GM23338 (cell line): Measurements from ENCODE around the gene BRD3. TPM values are rescaled to one million over a fixed set of nuclear protein-coding genes. Genes with fewer than 3 reads are reported as not detected.

Source experiments
- ATAC-seq: fragments of 200-7000 bp; cut with Tn5 transposase; 3 replicates; pipeline ENCODE4 v1.9.1; 2020
- DNase-seq: peaks from one replicate; pipeline ENCODE4 v3.0.0-alpha.2; 2015; ENCODE audit warnings: low spot score
- H2AFZ ChIP-seq: fragments of 200-600 bp; sonication (generic); 2 replicates; pipeline ENCODE4 v1.8.0; 2016; ENCODE audit warnings: antibody characterized with exemption, mild to moderate bottlenecking, moderate library complexity
- H3F3A ChIP-seq: fragments of 200-600 bp; sonication (generic); replicated peaks from 2 replicates; pipeline ENCODE4 v1.8.0; 2017; ENCODE audit warnings: antibody characterized with exemption, mixed run types, low read depth
- H3K27ac ChIP-seq: fragments of 200-600 bp; sonication (generic); 2 replicates; pipeline ENCODE4 v1.6.1; 2016; ENCODE audit warnings: low read depth
- H3K27me3 ChIP-seq: fragments of 200-600 bp; sonication (generic); 2 replicates; pipeline ENCODE4 v1.8.0; 2016; ENCODE audit warnings: mild to moderate bottlenecking, mixed run types, moderate library complexity; ENCODE audit not compliant: insufficient read depth
- H3K36me3 ChIP-seq: fragments of 200-600 bp; sonication (generic); 2 replicates; pipeline ENCODE4 v1.8.0; 2016; ENCODE audit warnings: mild to moderate bottlenecking; ENCODE audit not compliant: insufficient read depth
- H3K4me1 ChIP-seq: fragments of 200-600 bp; sonication (generic); 2 replicates; pipeline ENCODE4 v1.8.0; 2016; ENCODE audit warnings: mild to moderate bottlenecking, moderate library complexity; ENCODE audit not compliant: insufficient read depth
- H3K4me2 ChIP-seq: fragments of 200-600 bp; sonication (generic); 2 replicates; pipeline ENCODE4 v1.7.1; 2017; ENCODE audit warnings: mixed run types
- H3K4me3 ChIP-seq: fragments of 200-600 bp; sonication (generic); 2 replicates; pipeline ENCODE4 v1.6.1; 2016; ENCODE audit warnings: mixed run types
- H3K79me2 ChIP-seq: fragments of 200-600 bp; sonication (generic); replicated peaks from 2 replicates; pipeline ENCODE4 v1.8.0; 2017; ENCODE audit warnings: mild to moderate bottlenecking; ENCODE audit not compliant: insufficient read depth
- H3K9me2 ChIP-seq: fragments of 200-600 bp; sonication (generic); 2 replicates; pipeline ENCODE4 v1.8.0; 2017; ENCODE audit not compliant: insufficient read depth
- H4K20me1 ChIP-seq: fragments of 200-600 bp; sonication (generic); replicated peaks from 2 replicates; pipeline ENCODE4 v1.8.0; 2017; ENCODE audit warnings: mild to moderate bottlenecking; ENCODE audit not compliant: insufficient read depth
- H3K27ac Mint-ChIP-seq: 2 replicates; pipeline ENCODE4 v1.8.0; 2020; ENCODE audit warnings: inconsistent platforms, mild to moderate bottlenecking, moderate library complexity, mixed read lengths
- H3K27me3 Mint-ChIP-seq: 3 replicates; pipeline ENCODE4 v1.8.0; 2022; ENCODE audit warnings: low read depth, mild to moderate bottlenecking, moderate library complexity, mixed read lengths, inconsistent platforms; ENCODE audit not compliant: insufficient read depth, poor library complexity
- H3K36me3 Mint-ChIP-seq: 3 replicates; pipeline ENCODE4 v1.8.0; 2021; ENCODE audit warnings: low read depth, mild to moderate bottlenecking, inconsistent platforms, moderate library complexity, mixed read lengths
- H3K4me1 Mint-ChIP-seq: 3 replicates; pipeline ENCODE4 v1.8.0; 2020; ENCODE audit warnings: mild to moderate bottlenecking, inconsistent platforms, mixed read lengths
- H3K4me3 Mint-ChIP-seq: 3 replicates; pipeline ENCODE4 v1.8.0; 2021; ENCODE audit warnings: moderate library complexity, mild to moderate bottlenecking, inconsistent platforms, mixed read lengths
- H3K9me3 Mint-ChIP-seq: 3 replicates; pipeline ENCODE4 v1.8.0; 2020; ENCODE audit warnings: moderate library complexity, mild to moderate bottlenecking, inconsistent platforms, mixed read lengths
- CREB1 ChIP-seq: fragments of 250-450 bp; sonication (Bioruptor Pico); IDR thresholded peaks from 2 replicates; pipeline ENCODE4 v1.5.0; 2020; ENCODE audit warnings: low read depth, mild to moderate bottlenecking, moderate library complexity
- CTCF ChIP-seq, 2 experiments: fragments of 200-600 bp in 1 of 2; sonication (generic) in 1 of 2; conservative IDR thresholded peaks; 2 replicates each; pipeline versions ENCODE4 v1.5.1 to v1.6.1; 2016 to 2017; ENCODE audit warnings: antibody characterized with exemption in 2 of 2, low read depth in 2 of 2, mild to moderate bottlenecking in 2 of 2, moderate library complexity in 1 of 2
- ETS1 ChIP-seq: IDR thresholded peaks from 2 replicates; pipeline ENCODE4 v1.6.1; 2016; ENCODE audit warnings: antibody characterized with exemption
- EZH2 ChIP-seq: fragments of 200-600 bp; sonication (generic); IDR thresholded peaks from one replicate; pipeline ENCODE4 v1.8.0; 2017; ENCODE audit warnings: antibody characterized with exemption, mild to moderate bottlenecking, low read depth; ENCODE audit not compliant: unreplicated experiment
- EZH2phosphoT487 ChIP-seq: fragments of 200-600 bp; sonication (generic); IDR thresholded peaks from one replicate; pipeline ENCODE4 v1.8.1; 2018; ENCODE audit warnings: antibody characterized with exemption; ENCODE audit not compliant: unreplicated experiment
- JUNB ChIP-seq: IDR thresholded peaks from one replicate; pipeline ENCODE4 v1.6.1; 2016; ENCODE audit warnings: antibody characterized with exemption; ENCODE audit not compliant: unreplicated experiment
- NANOG ChIP-seq: IDR thresholded peaks from 2 replicates; pipeline ENCODE4 v1.6.1; 2016; ENCODE audit warnings: antibody characterized with exemption, borderline replicate concordance
- POLR2AphosphoS5 ChIP-seq: IDR thresholded peaks from 2 replicates; pipeline ENCODE4 v1.6.1; 2016; ENCODE audit warnings: antibody characterized with exemption, low read depth
- REST ChIP-seq: IDR thresholded peaks from one replicate; pipeline ENCODE4 v1.6.1; 2018; ENCODE audit warnings: antibody characterized with exemption; ENCODE audit not compliant: unreplicated experiment
- STAT1 ChIP-seq: IDR thresholded peaks from one replicate; pipeline ENCODE4 v1.6.1; 2016; ENCODE audit warnings: antibody characterized with exemption; ENCODE audit not compliant: unreplicated experiment
- ZNF114 ChIP-seq: fragments of 250-450 bp; sonication (Bioruptor Pico); IDR thresholded peaks from 2 replicates; pipeline ENCODE4 v1.5.0; 2020; ENCODE audit warnings: mild to moderate bottlenecking, moderate library complexity
- ZNF331 ChIP-seq: fragments of 250-450 bp; sonication (Bioruptor Pico); IDR thresholded peaks from 2 replicates; pipeline ENCODE4 v1.5.0; 2020; ENCODE audit warnings: low read depth, mild to moderate bottlenecking, moderate library complexity
- ZNF462 ChIP-seq: fragments of 250-450 bp; sonication (Bioruptor Pico); IDR thresholded peaks from 2 replicates; pipeline ENCODE4 v1.5.0; 2020; ENCODE audit warnings: mild to moderate bottlenecking, moderate library complexity
- polyA plus RNA-seq: library from polyadenylated mRNA; unstranded; fragments of >200 nt; fragmentation: Nextera tagmentation; extraction: Ambion mirVana; gene quantifications from 2 replicates; pipeline ENCODE4 v1.2.1, GENCODE V29; 2016
- total RNA-seq: library from RNA; depleted of rRNA; stranded (reverse); fragments of >200 nt; shearing (Covaris generic); gene quantifications from 2 replicates; pipeline ENCODE4 v1.2.3, GENCODE V29; 2014

Gene BRD3
- total and polyA plus RNA-seq, 2 experiments from 2014 or later = 46.0 to 88.0 TPM

GRCh38 chr9:134026981-134027380 is 40.8 kb downstream of the BRD3 start:
- TF ChIP-seq CTCF (conservative IDR thresholded peaks at IDR 0.05; ENCODE audit: low read depth in 2 of 2) (no peak), ETS1 (no peak), EZH2 (no peak), ZNF462 (CRISPR knock-in tag) (no peak), EZH2phosphoT487 (no peak), STAT1 (no peak), POLR2AphosphoS5 (no peak), CREB1 (CRISPR knock-in tag) (no peak), NANOG (no peak), ZNF114 (CRISPR knock-in tag) (no peak), JUNB (no peak), ZNF331 (no peak), REST (no peak)
- Histone ChIP-seq H3K36me3 (peaks cover 5% of the 10 kb centered on the region; the same call in 1 of the 2 replicates), H3K4me1 (peaks cover 13% of the 10 kb centered on the region), H3K27ac (no peak overlapping the region), H4K20me1 (no peaks in the 10 kb centered on the region; the same call in 1 of the 2 replicates), H2AFZ (no peak overlapping the region), H3F3A (0 out of 2 replicates have a peak, but pooled peaks cover 5% of the 10 kb centered on the region), H3K4me2 (no peak overlapping the region), H3K9me2 (no peaks in the 10 kb centered on the region), H3K27me3 (no peaks in the 10 kb centered on the region), H3K4me3 (no peak overlapping the region), H3K79me2 (no peaks in the 10 kb centered on the region)
- Mint-ChIP-seq H3K4me3 (peak overlapping the region; percentile 76; the same call in 1 of the 3 replicates), H3K4me1 (peaks cover 14% of the 10 kb centered on the region), H3K27me3 (peaks cover 2% of the 10 kb centered on the region), H3K36me3 (peaks cover 14% of the 10 kb centered on the region), H3K9me3 (no peaks in the 10 kb centered on the region; the same call in 2 of the 3 replicates), H3K27ac (no peak overlapping the region)
- no peak for ATAC-seq
- no peak for DNase-seq
